Activated naive CD8-positive, alpha-beta T cell treated with anti-CD3 and anti-CD28 coated beads for 36 hours (primary cell): ENCODE data around the gene LMOD3. TPM values are rescaled to one million over a fixed set of nuclear protein-coding genes. Genes with fewer than 3 reads are reported as not detected.

Source experiments
- DNase-seq: peaks from one replicate; pipeline ENCODE4 v3.0.0; 2021
- H3K27ac Mint-ChIP-seq: one replicate; pipeline ENCODE4 v1.8.0; 2022; ENCODE audit warnings: mild to moderate bottlenecking, moderate library complexity, mixed read lengths
- H3K27me3 Mint-ChIP-seq: one replicate; pipeline ENCODE4 v1.8.0; 2022; ENCODE audit warnings: mild to moderate bottlenecking, mixed read lengths
- H3K36me3 Mint-ChIP-seq: one replicate; pipeline ENCODE4 v1.8.0; 2021; ENCODE audit warnings: mild to moderate bottlenecking, mixed read lengths
- H3K4me1 Mint-ChIP-seq: one replicate; pipeline ENCODE4 v1.8.0; 2021; ENCODE audit warnings: mixed read lengths
- H3K4me3 Mint-ChIP-seq: one replicate; pipeline ENCODE4 v1.8.0; 2022; ENCODE audit warnings: mild to moderate bottlenecking, moderate library complexity, mixed read lengths
- H3K9me3 Mint-ChIP-seq: one replicate; pipeline ENCODE4 v1.8.0; 2022; ENCODE audit warnings: mixed read lengths
- total RNA-seq, 2 experiments: library from RNA; stranded (reverse); gene quantifications; one replicate each; pipeline ENCODE4 v1.2.3, GENCODE V29; 2021

Gene LMOD3
- total RNA-seq = not detected

GRCh38 chr3:69122403-69122802, at the start of gene LMOD3:
Gene LMOD3 (minus strand): TSS chr3:69122595. CDS start chr3:69122386, 209 bp downstream.
- Mint-ChIP-seq H3K9me3 (no peaks in the 10 kb centered on the region), H3K36me3 (no peaks in the 10 kb centered on the region), H3K27ac (no peak within 1 kb of the TSS), H3K4me3 (no peak within 1 kb of the TSS), H3K4me1 (peaks cover 4% of the 10 kb centered on the region), H3K27me3 (no peaks in the 10 kb centered on the region)
- DNase-seq = no peak

- no peak overlapping the region for H3K27ac Mint-ChIP-seq
- no peaks in the 10 kb centered on the region for H3K9me3 Mint-ChIP-seq
- peaks cover 3% of the 10 kb centered on the region for H3K4me1 Mint-ChIP-seq
- H3K27me3 Mint-ChIP-seq = peaks cover 3% of the 10 kb centered on the region
- H3K36me3 Mint-ChIP-seq = peaks cover 4% of the 10 kb centered on the region
- DNase-seq = no peak
- no peak overlapping the region for H3K4me3 Mint-ChIP-seq
Measured at GRCh38 chr3:69172058-69172457, 49.7 kb upstream of the LMOD3 start.

- DNase-seq = no peak
- H3K27me3 Mint-ChIP-seq = no peaks in the 10 kb centered on the region
- peaks cover 1% of the 10 kb centered on the region for H3K36me3 Mint-ChIP-seq
- H3K9me3 Mint-ChIP-seq = no peaks in the 10 kb centered on the region
- no peak overlapping the region for H3K4me3 Mint-ChIP-seq
- H3K4me1 Mint-ChIP-seq = peaks cover 5% of the 10 kb centered on the region
- no peak overlapping the region for H3K27ac Mint-ChIP-seq
Measured at GRCh38 chr3:69166446-69166845, 44.1 kb upstream of the LMOD3 start.

- Mint-ChIP-seq H3K27ac (no peak overlapping the region), H3K27me3 (no peaks in the 10 kb centered on the region), H3K4me3 (no peak overlapping the region), H3K36me3 (no peaks in the 10 kb centered on the region), H3K4me1 (peaks cover 6% of the 10 kb centered on the region), H3K9me3 (no peaks in the 10 kb centered on the region)
- no peak for DNase-seq
Measured at GRCh38 chr3:69165744-69166143, 43.3 kb upstream of the LMOD3 start.

DNA sequence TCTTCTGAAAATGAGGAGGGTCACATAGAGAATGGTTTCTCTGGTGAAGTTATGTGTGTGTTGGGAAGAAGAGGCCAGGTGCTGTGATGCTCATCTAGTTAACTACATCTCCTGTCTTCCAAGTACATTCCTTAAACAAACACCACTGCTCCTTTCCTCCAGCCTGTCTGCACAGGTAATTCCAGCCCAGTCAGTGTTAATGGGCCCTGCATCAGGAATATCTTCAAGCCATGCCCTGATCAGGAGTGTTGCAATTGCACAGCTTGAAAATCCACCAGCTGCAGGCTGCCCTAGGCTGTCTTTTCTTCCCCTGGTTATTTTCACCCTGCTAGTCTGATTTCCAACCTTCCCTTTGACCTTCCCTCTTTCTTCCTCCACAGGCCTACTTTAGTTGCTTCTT, 41.9 kb upstream of the LMOD3 start:
- no peak overlapping the region for H3K27ac Mint-ChIP-seq
- peaks cover 13% of the 10 kb centered on the region for H3K4me1 Mint-ChIP-seq
- no peaks in the 10 kb centered on the region for H3K36me3 Mint-ChIP-seq
- no peak overlapping the region for H3K4me3 Mint-ChIP-seq
- no peaks in the 10 kb centered on the region for H3K27me3 Mint-ChIP-seq
- DNase-seq = no peak
- H3K9me3 Mint-ChIP-seq = no peaks in the 10 kb centered on the region

- no peak overlapping the region for H3K27ac Mint-ChIP-seq
- no peaks in the 10 kb centered on the region for H3K36me3 Mint-ChIP-seq
- DNase-seq = no peak
- H3K27me3 Mint-ChIP-seq = no peaks in the 10 kb centered on the region
- no peaks in the 10 kb centered on the region for H3K9me3 Mint-ChIP-seq
- no peak overlapping the region for H3K4me3 Mint-ChIP-seq
- H3K4me1 Mint-ChIP-seq = peaks cover 13% of the 10 kb centered on the region
Measured at GRCh38 chr3:69162308-69162980, 40.0 kb upstream of the LMOD3 start.

DNA sequence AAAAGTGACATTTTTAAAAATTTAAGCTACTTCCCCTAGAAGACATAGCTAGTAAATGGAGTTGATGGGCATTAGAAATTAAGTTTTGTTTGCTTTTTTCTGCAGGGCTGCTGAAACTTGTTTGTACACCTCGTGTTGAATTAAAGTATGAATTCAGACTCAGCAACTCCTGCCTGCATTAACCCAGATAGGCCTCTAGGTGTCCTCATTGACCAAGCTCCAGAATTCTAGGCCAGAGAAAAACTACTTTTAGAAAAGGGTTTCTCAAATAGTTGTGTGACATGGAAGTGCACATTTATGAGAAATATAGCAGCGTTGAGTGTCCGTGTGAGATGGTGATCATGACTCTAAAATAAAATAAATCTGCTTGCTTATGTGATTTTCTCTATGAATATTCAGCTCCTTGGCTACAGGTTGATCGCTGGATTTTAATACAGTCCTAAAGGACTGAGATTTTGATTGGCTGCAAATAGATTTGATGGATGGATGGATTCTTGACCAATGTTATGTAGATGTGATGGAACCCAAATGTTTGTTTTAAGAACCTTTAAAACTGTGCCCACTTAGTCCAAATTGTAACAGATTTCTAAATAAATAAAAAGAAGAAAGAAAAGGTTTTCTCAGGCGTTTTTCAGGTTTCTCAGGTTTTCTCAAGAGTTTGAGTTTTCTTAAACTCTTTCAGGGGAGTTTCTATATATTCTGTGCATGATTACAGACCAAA, 39.4 kb upstream of the LMOD3 start:
- no peak overlapping the region for H3K4me3 Mint-ChIP-seq
- H3K36me3 Mint-ChIP-seq = no peaks in the 10 kb centered on the region
- H3K9me3 Mint-ChIP-seq = no peaks in the 10 kb centered on the region
- peaks cover 13% of the 10 kb centered on the region for H3K4me1 Mint-ChIP-seq
- peak; percentile 12 for DNase-seq
- no peak overlapping the region for H3K27ac Mint-ChIP-seq
- peaks cover 3% of the 10 kb centered on the region for H3K27me3 Mint-ChIP-seq

- Mint-ChIP-seq H3K4me1 (peaks cover 13% of the 10 kb centered on the region), H3K9me3 (no peaks in the 10 kb centered on the region), H3K27me3 (peaks cover 3% of the 10 kb centered on the region), H3K4me3 (no peak overlapping the region), H3K36me3 (no peaks in the 10 kb centered on the region), H3K27ac (no peak overlapping the region)
- DNase-seq = no peak
Measured at GRCh38 chr3:69160525-69160924, 38.1 kb upstream of the LMOD3 start.

- DNase-seq = no peak
- no peak overlapping the region for H3K27ac Mint-ChIP-seq
- no peak overlapping the region for H3K4me3 Mint-ChIP-seq
- no peaks in the 10 kb centered on the region for H3K36me3 Mint-ChIP-seq
- H3K27me3 Mint-ChIP-seq = peaks cover 3% of the 10 kb centered on the region
- no peaks in the 10 kb centered on the region for H3K9me3 Mint-ChIP-seq
- H3K4me1 Mint-ChIP-seq = peaks cover 13% of the 10 kb centered on the region
Measured at GRCh38 chr3:69160107-69160506, 37.7 kb upstream of the LMOD3 start.

GRCh38 chr3:69149586-69149985, 27.2 kb upstream of the LMOD3 start:
- Mint-ChIP-seq H3K27ac (no peak overlapping the region), H3K9me3 (no peaks in the 10 kb centered on the region), H3K4me1 (no peaks in the 10 kb centered on the region), H3K27me3 (no peaks in the 10 kb centered on the region), H3K4me3 (no peak overlapping the region), H3K36me3 (no peaks in the 10 kb centered on the region)
- DNase-seq = no peak

DNA sequence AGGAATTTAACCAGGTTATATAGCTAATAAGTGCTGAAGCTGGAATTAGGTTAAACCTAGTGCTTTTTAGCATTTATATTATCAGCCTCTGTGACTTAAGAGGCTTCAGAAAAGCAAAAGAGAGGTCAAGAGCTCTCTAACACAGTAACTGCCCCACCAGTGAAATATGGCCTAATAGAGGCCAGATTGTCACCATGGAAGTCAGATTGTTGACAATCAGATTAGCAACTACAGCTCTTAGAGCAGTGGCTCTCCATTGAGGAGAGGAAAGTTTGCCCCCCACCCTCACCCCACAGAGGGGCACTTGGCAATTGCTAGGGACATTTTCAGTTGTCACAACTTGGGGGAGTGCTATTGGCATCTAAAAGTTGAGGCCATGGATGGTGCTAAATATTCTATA, 23.3 kb upstream of the LMOD3 start:
- Mint-ChIP-seq H3K27me3 (no peaks in the 10 kb centered on the region), H3K27ac (no peak overlapping the region), H3K9me3 (no peaks in the 10 kb centered on the region), H3K36me3 (no peaks in the 10 kb centered on the region), H3K4me1 (no peaks in the 10 kb centered on the region), H3K4me3 (no peak overlapping the region)
- DNase-seq = no peak

DNA sequence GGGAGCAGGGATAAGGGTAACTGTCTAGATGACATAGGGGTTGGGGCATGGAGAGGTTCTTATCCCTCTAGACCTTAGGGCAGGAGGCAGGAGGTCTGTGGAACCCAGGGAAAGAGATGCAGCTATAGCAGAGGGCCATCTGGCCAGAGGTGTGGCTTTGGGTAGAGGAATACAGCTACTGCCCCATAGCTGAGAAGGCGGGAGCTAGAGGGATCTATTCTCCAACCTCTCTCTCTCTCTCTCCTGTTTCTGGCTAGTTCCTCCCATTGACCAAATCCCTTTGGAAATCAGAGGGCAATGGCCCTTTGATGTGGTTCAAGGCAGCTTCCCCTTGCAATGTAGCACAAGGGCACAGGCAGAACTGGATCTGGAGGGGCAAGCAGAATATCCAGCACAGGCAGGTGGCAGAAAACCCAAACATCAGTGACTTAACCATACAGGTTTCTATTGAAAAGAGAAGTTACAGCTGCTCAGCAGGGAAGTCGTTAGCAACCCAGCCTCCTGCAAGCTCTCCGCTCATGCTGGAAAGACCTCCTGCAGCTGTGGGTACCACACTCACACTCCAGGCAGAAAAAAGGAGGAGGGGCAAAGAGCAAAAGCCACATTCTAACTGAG, 22.3 kb upstream of the LMOD3 start:
- Mint-ChIP-seq H3K4me3 (no peak overlapping the region), H3K27ac (no peak overlapping the region), H3K9me3 (no peaks in the 10 kb centered on the region), H3K27me3 (no peaks in the 10 kb centered on the region), H3K36me3 (no peaks in the 10 kb centered on the region), H3K4me1 (no peaks in the 10 kb centered on the region)
- no peak for DNase-seq

DNA sequence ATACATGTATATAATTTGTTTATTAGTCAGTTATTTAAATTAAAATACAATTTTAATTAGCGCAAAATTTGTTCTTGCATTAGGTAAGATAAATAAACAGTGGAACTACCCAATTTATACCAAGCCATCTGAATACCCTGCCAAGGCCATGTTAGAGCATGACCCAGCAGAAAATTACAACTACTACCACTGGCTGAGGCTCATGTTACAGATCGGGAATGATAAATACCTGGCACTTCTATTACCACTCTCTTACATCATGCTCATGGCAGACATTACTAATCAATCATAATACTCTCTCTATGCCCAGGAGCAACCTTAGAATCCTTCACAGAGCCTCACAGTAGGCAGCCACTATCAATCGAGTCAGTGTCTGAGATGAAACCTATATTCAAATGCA, 21.2 kb upstream of the LMOD3 start:
- Mint-ChIP-seq H3K9me3 (no peaks in the 10 kb centered on the region), H3K4me3 (no peak overlapping the region)

DNA sequence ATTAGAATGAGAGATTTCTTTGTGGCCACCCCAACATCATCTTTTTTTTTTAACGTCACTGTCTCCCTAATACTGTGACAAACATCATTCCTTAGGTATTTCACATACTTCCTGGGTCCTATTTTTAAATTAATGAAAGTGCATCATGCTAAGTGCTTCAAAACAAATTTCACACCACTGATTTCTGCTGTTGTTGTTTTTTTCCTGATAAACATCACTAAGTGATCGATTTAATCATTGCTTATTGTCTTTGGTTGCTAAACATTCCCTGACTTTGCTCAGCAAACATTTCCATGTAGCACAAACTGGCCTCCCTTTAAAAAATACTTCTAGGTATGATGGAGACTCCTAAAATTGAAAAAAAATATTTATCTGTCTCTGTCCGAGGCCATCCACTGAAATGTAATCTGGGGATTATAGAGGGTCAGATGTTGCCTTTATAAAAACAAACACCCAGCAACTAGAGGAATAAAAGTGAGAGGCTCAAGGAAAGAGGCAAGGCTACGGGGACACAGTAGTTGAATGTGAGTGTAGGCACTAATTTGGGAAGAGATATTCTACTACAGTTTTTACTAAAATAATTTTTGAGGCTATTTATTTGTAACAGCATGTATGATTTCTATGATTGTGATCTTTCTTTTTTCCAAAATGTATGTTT, 20.5 kb upstream of the LMOD3 start:
- H3K4me3 Mint-ChIP-seq = no peak overlapping the region
- no peaks in the 10 kb centered on the region for H3K36me3 Mint-ChIP-seq
- no peaks in the 10 kb centered on the region for H3K9me3 Mint-ChIP-seq
- no peaks in the 10 kb centered on the region for H3K4me1 Mint-ChIP-seq
- no peaks in the 10 kb centered on the region for H3K27me3 Mint-ChIP-seq
- DNase-seq = no peak
- H3K27ac Mint-ChIP-seq = no peak overlapping the region

More for the DNA sequence above, 21.2 kb upstream of the LMOD3 start:
- H3K27me3 Mint-ChIP-seq = no peaks in the 10 kb centered on the region
- H3K4me1 Mint-ChIP-seq = no peaks in the 10 kb centered on the region
- H3K27ac Mint-ChIP-seq = no peak overlapping the region
- no peaks in the 10 kb centered on the region for H3K36me3 Mint-ChIP-seq
- DNase-seq = no peak

DNA sequence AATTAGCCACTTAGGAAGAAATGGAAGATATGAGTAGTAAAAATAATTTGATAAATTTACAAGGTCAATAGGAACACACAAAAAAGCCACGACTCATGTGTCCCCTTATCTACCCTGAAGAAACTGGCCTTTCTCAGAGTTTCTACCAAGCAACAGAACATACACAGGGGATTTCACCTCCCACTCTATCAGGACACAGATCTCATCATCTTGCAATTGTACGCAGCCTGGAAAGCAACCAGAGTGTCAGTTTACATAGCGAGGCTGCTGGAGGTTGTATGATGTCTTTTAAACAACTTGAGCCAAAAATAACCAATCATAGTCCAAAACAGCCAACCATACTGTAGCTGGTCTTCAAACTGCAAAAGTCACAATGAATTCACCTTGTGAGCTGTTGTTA, 19.7 kb upstream of the LMOD3 start:
- Mint-ChIP-seq H3K36me3 (no peaks in the 10 kb centered on the region), H3K4me1 (no peaks in the 10 kb centered on the region), H3K27me3 (no peaks in the 10 kb centered on the region), H3K4me3 (no peak overlapping the region), H3K9me3 (no peaks in the 10 kb centered on the region), H3K27ac (no peak overlapping the region)
- no peak for DNase-seq
